ENCODE results near the gene TXNDC2.

- TF ChIP-seq POLR2A (IDR thresholded peaks at IDR 0.05) (no peak), CTCF (IDR thresholded peaks at IDR 0.05) (no peak), POLR2AphosphoS5 (IDR thresholded peaks at IDR 0.05) (no peak)
Measured at GRCh38 chr18:9933865-9934264, 48.1 kb downstream of the TXNDC2 start.
